GM18511 (cell line): ENCODE data around the gene TPPP3.

Experiments
- ATAC-seq: cut with Tn5 transposase; IDR thresholded peaks from one replicate; pipeline ENCODE4 v1.9.1; 2021; ENCODE audit warnings: mild to moderate bottlenecking, moderate library complexity; ENCODE audit not compliant: unreplicated experiment

TPPP3 gene

DNA sequence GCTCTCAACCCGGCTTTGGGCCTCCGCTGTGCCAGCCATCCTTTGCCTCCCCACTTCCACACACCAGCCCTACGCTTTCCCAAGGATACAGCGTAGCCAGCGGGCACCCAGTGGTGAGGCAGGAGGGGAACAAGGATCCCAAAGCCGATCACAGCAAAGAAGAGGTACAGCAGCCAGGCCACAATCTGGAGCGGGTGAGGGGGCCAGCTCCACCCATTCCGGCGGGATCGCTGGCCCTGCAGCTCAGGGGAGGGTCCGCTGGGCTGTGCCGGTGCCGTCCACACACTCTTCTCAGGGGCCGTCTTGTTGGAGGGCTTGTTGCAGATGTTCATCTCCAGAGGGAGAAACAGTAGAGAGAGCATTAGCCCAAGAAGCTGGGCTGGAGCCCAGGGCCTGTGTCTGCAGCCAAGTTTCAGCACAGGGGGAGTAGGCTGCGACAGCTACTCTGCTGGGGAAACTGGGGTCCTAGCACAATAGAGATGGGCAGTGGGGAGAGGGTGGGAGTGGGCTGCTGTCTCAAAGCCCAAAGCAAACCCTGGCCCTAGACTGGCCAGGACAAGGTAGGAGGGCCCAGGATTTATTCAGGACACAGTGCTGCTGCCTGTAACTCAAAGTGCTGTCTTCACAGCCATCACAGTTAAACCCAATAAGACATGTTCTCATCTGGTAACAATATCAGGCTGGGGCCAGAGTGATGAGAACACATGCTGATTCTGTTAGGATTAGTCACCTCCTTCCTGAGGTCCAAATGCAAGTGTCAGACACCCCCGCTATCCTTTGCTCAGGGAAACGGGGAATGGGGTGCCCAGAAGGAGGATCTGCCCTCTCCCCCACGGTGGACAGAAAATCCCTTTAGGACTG, 13.0 kb upstream of the TPPP3 start:
- no peak for ATAC-seq

DNA sequence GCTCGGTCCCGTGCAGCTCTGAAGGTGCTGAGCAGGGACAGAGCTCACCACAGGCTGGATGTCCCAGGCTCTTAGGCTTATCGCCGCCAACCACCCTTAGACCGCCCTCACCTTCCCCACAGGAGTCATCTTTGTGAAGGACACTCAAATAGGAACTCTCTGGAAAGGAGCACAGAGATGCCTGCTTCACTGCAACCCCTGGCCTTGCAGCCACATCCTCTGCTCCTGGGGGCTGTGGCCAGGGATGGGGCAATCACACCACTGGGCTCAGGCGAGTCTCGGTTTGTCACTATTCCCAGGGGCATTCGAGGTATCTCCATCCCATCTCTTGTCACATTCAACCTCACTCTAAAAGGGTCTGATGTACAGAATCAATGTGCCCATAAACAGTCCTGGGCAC, 12.0 kb upstream of the TPPP3 start:
- no peak for ATAC-seq

DNA sequence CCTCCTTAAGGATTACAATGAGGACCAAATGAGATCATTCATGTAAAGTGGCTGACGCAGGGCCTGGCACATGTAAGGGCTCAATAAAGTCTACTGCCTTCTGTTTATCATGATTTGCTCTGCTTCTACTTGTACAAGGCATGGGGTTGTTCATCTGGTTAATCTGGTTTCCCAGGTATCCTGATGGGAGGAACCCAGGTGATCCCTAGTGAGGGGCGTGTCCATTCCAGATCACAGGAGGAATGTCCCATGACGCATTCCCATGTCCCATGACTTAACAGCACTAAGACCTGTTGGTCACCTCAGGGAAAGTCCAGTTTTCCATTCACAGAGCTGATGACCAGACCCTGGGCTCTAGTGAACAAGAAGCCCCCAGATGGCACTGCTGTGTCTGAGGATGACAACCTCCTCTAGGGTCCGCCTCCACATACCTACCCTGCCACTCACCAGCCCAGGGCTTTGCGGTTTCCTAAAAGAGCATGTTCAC, 11.5 kb upstream of the TPPP3 start:
- no peak for ATAC-seq

DNA sequence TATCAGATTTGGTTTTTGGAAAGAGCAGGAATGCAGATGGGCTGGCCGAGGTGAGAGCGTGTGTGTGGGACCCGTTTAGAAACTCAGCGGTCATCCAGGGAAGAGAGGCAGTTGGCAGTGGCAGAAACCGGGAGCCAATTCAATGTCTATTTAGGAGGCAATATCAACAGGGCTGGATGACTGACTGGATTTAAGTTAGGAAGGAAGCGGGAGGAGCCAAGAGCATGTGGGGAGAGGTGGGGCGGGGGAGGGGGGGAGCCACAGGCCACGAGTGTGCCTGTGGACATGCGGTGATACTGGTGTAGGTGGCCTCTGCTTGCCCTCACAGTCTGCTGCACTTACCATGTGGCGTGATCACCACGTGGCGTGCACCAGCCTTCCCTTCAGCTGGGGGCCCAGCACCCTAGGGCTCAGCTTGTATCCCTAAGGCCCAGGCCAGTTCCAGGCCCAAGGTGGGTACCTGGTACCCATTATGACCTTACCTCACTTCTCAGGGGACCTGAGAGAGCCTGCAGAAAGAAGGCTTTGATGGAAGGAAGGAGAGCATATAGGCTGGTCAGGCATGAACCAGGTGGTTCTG, 10.8 kb upstream of the TPPP3 start:
- no peak for ATAC-seq

DNA sequence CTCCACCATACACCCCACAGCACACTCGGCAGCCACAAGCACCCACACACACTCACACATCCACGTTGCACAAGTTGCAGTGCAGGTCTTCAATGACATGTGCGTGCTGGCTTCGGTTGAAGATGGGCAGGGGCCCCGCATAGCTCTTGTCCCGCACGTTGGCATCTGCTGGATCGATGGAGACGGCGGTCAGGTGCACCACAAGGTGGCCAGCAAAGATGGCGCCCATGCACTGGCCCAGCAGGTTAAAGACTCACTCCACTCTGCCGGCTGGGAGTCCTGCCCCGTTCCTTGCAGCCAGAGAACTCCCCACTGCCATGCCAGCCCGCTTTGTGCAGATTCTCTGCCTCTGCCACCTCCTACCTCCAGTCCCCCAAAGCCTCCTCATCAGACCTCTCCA, 7.6 kb upstream of the TPPP3 start:
- no peak for ATAC-seq

DNA sequence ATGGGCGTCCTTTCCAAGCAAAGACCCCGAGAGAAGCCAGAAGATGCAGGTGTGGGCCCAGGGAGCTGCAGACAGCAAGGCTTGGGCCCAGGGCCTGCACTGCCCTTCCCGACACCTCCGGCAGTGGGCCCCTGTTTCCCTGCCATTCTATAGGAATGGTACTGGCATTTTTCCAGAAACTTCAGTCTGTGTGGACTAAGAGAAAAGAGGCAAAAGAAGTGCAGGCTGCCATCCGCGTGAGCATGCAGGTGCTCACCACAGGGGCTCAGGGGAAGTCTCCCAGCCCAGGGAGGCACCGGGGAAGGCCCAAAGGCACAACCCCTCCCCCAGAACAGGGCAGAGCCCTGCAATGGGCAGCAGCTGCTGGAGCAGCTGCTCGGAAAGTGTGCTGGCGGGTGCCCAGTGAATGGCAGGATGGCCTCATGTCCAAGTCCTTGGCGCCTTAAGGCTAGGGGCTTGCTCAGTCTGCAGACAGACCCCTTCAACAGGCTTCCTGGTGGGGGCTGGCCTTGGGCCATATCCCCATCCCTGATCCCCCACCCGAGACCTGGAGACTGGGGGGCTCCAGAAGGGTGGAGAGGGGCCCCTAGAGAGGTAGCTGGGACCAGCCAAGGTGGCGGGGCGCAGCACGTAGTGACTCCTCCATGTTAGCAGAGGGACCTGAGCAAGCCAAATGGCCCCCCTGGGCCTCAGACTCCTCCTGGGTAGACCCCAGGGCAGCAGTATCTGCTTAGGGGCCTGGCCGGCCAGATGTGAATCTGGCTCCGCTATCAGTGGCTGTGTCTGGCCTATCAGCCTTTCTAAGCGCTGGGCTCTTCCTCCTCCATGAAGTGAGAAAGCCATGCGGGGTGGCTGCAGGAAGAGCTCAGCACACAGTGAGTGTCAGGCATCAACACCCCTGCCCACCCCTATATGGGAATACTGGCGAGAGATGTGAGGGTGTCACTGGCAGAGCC, 6.7 kb upstream of the TPPP3 start:
- no peak for ATAC-seq

DNA sequence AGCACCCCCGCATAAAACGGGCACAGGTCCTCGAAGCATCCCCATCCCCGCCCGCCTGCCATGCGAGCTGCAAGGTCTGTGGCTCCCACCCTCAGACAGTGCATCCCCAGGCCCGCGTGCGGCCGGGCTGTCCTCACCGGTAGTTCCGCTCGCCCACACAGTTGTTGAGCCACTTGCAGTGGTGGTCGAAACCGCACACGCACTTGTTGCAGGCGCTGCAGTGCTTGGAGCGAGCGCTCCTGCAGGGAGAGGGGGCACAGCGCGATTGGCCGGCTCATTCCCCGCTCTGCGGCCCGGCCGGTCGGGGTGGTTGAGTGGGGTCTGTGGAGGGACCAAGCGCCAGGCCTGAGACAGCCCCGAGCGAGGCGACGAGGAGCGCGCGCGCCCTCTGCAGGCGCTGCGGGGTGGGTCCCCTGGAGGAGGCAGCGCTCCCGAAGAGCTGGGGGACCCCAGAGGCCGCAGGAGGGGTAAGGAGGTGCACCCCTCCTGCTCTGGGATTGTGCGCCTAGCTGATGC, 6.0 kb upstream of the TPPP3 start:
- ATAC-seq = no peak

DNA sequence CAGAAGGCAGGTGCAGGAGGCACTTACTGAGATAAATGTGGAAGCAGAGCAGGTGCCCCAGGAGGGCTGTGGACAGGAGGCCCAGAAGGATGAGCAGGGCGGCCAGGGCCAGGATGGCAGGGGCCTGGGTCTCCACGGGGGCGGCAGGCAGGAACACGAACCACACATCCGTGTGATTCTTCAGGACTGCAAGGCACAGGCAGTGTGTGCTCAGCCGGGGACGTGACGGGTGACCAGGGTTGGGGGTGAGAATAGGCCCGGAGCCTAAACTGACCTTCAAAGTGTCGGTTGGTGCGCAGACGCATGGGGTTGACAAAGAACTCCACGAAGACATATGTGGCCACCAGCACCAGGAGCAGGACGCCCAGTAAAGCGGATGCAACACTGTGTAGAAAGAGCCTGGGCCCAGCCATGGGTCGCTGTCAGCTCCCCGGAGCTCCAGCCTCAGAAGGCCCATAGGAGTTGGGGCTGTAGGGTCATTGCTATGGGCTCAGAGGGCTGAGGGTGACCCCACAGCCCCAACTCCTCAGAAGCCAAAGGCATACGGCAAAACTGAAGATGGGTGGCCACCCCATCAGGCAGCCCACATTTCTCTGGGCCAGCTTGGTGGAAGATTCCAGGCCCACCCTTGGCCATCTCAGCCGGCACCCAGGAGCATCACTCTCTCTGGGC, 5.4 kb upstream of the TPPP3 start:
- ATAC-seq = no peak

DNA sequence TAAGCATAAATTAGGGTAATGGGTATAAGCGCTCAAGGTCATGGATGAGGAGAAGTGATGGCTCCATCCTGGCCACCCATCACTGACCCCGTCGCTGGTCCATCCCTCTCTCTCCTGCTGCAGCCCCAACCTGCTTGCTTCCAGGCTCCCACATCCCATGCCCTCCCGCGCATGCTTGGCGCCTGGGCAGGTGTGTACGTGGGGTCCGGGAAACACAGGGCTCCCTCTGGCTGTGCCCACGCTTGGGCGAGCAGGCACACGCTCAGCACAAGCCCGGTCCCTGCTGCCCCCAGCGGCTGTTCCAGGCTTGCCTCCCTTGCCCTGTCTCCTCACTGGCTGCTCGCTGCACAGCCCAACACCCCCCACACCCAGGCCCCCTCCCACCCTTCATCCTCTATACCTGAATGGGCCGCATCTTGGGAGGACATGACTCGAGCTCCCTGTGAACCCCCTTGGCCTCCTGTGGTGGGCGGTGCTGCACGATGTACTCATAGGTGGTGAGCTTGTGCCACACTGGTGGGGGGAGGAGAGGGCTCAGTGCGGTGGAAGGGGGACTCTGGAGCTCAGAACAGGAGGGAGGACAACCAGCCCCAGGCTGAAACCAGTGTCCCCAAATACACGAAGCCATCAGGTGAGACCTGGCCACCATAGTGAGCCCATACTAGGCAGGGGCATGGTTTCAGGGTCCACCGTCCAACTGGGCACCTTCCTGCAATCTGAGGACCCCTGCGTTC, 4.7 kb upstream of the TPPP3 start:
- ATAC-seq = no peak

DNA sequence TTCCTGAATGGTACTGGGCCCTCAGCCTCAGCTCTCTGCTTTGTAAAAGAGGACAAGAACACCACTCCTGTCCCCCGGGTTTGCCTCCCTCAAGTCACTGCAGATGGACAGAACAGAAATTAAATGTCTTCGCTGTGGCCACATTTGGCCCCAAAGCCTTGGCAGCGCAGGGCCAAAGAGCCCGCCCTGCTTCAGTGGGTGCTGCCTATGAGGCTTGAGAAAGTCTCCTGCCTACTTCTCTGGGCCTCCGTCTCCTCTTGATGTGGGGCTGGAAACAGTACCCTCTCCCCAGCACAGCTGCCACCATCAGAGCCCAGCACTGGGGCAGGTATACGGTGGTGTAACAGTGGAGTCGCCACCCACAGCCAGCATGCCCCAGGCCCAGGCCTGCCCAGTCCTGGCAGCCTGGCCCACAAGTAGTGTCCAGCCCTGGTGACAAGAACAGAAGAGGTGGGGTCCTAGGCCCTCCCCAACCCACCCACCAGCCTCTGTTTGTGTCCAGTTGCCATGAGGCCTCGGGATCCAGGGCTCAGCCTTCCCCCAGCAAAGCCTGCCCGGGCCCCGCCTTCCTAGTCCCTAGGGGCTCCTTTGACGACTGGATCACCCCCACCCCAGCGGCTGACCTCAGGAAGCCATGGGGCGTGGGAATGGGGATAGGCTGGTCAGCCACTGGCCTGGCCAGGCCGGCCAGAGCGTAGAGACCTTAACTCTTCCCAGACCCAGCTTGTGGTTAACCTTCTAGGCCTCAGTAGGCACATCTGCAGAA, 3.9 kb upstream of the TPPP3 start:
- no peak for ATAC-seq

DNA sequence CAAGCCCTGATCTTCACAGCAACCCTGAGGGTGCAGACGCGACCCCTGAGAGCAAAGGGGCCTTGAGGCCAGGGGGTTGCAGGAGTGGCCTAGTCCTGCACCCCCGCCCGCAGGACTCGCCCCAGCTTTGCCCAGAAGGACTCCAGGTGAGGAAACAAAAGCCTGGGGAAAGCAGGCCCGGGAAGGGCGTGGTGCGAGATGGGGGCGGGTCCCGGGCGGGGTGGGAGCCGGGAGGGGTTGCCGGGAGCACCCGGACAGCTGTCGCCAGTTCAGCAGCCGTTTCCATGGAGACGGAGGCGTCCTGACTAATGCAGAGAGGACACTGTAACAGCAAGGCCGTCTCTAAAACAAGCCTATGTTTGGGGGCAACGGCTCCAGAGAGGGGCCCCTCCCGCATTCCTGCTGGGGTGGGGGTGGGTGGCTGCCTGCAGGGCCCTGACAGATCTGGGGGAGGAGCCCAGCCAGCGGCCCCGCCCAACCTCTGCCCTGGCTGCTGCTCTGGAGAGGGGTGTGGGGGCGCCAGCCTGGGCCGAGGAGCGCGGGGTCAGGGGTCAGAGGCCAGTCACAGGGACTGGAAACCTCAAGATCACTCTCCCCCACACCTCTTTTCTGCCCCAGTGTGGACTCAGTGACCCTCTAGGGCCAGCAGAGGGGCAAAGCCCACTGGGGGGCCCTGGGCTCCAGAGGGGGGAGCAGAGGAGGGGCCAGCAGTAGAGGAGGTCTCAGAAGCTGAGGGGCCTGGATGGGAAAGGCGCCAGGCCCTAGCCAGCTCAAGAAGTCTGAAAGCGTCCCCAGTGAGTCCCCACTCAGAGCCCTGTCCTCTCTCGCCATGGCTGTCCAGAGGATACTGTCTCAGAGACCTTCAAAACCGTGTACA, 3.1 kb upstream of the TPPP3 start:
- ATAC-seq = no peak

DNA sequence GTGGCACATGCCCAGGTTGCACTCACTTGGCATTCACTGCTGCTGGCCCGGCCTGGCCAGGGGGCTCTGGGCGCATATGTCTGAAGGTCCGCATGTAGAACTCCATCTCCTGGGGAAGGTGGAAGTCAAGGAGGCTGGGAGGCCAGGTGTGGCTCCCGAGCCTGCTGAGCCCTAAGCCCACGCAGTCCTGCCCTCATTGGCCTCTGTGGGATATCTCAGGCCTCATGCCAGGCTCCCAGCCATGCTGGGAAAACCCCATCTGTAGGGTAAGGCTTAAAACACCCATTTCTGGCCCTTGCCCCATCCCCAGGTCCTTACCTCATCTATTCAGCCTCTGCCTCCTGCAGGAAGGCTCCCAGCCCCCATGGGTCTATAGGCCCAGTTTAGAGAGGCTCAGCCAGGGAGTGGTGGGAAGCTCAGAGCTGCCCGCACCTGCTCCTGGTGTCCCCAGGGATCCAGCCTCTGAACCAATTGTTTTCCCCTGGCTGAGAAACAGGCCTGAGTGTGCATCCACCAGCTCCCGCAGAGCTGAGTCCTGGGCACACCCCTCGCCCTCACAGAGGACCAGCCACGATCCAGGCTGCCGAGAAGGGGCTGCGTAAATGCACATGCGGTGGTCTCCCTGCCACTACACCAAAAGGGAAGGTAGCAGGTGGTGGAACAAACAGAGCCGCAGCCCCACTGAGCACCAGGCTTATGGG, 2.3 kb upstream of the TPPP3 start:
- no peak for ATAC-seq

DNA sequence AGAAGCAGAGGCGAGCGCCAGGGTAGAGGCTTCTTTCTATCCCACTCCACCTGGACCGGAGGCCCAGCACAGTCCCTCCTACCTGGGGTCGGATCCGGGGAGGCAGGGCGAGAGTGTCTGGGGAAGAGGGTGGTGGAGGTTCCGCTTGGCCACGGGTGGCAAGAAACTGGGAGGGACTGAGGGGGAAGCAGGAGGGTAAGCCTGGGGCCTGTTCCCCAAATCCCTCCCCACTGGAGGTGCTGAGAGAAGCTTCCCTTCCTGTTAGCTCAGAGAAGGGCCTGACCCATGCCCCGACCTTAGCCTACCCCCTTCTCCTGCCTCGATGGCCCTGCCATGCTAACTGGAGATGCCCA, 1.8 kb upstream of the TPPP3 start:
- no peak for ATAC-seq

DNA sequence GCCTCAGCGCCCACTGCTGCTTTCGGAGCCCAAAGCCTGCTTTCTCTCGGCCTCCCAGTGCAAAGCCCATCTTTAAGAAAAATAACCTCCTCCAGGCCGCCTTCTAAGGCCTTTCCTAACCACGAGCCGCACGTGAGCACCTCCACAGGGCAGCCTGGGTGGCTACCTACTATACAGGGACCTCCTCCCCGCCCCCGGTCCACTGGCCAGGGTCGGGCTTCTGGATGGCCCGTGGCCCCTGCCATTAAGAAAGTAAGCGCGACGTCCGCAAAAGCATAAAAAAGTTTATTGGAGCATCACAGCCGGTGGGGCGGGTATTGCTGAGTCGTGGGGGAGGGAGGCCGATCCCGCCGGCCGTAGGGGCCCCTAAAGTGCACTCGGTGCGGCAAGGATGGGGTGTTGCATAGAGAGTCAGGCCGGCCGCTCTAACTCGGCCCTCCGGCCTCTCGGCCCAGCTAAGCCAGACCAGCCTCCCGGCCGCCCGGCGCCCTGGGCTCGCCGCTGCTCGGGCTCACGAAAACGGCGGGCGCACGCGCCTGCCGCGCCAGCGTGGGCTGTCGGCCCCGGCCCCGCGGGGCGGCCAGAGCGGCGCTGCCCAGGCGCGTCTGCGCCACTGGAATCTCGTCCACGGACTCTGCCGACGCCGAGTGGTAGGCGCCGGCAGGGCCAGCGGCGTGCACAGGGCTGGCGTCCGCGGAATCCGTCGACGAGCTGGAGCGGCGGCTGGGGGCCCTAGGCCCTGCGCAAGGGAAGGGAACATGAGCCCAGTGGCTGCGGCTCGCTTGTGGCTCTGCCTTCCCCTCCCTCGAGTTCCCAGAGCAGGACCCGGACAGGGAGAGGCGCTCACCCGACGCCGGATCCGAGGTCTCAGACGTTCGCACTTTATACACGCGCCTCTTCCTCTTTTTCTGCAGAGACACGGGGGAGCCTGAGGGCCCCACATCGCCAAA, 1.1 kb upstream of the TPPP3 start:
- ATAC-seq = no peak

DNA sequence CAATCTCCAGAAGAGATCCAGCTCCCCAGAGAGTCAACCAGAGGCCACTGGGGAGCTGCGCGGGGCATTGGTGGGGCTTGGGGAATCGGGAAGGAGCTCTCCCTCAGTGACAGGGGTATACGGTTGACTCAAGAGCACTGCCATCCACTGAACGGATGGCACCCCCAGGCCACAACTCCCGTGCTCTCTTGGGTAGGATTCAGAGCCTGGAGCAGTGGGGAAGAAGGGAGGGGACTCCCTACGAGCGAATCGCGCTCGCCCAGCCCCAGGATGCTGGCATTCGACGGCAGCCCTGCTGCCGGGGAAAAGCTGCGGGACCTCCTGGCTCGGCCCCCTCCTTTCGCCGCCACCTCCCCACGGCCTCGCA, 473 bp upstream of the TPPP3 start:
- ATAC-seq = no peak

DNA sequence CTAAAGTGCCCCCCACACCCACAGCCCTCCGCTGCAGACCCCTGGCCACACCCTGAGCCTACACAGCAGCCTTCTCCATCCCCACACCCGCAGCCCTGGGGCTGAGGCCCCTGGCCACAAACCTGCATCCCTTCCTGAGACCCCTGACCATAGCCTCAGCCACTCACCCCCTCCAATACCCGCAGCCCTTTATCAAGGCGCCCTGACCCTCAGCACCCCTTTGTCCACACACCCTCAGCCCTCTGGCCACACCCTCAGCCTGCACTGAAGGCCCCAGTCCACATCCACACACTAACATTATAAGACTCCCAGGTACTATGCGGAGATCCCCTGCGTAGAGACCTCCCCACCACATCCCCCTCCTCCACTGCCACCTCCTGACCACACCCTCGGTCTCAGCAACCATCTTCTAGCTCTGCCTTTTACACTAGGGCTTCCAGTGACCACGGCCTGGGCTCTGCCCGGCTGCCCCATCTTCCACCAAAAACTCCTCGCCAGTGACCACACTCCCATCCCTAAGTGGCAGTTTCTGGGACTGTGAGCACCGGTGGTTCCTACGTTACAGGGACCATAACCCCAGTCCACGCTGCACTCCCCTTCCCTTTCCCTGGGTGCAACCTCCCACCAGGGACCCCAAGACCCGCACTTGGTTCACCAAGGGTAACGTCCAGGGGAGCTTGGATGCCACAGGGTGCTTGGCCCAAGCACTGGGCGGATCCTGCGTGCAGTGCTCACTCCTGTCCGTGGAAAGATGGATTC, 818 bp downstream of the TPPP3 start:
- no peak for ATAC-seq
